T follicular helper cell (primary cell): ENCODE measurements around the gene LIPA.
"Not testable (repeated sequence)": the region's sequence is repeated elsewhere in the genome, so short reads cannot be mapped to it uniquely, and the experiment has no call there.

ENCODE experiments used
- DNase-seq: peaks from one replicate; pipeline ENCODE4 v3.0.0-alpha.2; 2020; ENCODE audit warnings: low read depth

Gene LIPA

DNA sequence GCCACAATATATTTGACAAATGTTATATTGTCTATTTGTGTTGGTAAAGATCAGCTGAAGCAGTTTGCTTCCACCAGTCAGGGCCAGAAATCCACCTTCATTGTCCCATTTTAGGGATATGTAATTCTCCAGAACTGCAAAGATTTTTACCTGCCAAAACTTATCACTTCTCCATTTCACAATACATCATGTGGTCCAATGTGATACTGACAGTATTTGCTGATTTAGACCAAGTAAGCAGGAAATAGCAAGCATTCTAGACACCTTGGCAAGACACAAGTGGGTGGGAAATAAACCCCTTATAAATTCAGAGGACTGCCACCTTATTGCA, 18.5 kb upstream of the LIPA start:
- no peak for DNase-seq

DNA sequence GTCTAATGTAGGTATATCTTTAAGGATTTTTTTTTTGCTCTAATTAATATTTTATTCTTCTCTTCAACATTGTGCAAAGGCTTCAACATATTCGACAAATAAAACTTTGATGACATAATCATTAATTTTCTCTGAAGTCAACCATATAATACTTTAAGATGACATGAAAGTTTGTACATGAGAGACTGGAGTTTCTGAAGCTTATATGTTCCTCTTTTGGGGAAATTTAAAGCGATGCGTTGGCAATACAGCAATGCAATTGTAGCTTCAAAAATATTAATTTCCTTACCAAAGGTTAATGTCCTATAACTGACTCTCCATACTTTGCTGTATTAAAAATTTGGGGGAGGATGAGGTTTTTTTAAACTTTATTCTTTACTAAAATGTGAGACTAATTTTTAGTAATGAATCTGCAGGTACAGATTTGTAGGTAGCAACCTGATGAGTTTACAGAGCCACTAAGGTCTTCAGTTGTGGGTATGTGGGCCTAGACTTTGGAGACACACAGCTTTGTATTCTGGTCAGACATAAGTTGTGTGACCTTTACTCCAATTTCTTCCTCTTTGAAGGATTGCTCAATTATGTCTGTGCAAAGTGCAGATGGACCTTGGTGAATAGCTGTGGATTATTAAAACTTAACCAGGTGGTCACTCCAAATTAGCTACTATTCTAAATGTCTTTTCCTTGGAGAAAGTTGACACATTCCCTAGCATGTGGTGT, 18.0 kb upstream of the LIPA start:
- DNase-seq, result no peak

GRCh38 chr10:89266721-89267453, 15.3 kb upstream of the LIPA start:
- DNase-seq, result no peak

GRCh38 chr10:89263531-89263930, 12.0 kb upstream of the LIPA start:
- DNase-seq, result no peak

DNA sequence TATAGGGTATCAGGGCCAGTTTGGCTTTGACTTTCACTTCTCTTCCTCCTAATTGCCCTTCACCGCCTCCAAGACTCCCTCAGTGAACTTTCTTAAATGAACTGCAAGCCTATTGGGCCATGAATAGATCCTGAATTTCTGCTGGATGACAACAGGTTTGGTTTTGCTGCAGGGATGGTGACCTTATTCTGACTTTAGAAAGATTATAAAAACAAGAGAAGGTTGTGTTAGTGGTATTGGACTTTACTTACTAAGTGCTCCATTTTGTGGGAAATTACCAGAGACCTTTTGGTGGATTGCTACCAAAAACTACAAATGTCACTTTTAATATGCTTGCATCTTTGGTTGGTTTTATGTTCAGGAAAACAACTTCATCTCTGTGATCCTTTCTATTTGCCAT, 11.5 kb upstream of the LIPA start:
- no peak for DNase-seq

DNA sequence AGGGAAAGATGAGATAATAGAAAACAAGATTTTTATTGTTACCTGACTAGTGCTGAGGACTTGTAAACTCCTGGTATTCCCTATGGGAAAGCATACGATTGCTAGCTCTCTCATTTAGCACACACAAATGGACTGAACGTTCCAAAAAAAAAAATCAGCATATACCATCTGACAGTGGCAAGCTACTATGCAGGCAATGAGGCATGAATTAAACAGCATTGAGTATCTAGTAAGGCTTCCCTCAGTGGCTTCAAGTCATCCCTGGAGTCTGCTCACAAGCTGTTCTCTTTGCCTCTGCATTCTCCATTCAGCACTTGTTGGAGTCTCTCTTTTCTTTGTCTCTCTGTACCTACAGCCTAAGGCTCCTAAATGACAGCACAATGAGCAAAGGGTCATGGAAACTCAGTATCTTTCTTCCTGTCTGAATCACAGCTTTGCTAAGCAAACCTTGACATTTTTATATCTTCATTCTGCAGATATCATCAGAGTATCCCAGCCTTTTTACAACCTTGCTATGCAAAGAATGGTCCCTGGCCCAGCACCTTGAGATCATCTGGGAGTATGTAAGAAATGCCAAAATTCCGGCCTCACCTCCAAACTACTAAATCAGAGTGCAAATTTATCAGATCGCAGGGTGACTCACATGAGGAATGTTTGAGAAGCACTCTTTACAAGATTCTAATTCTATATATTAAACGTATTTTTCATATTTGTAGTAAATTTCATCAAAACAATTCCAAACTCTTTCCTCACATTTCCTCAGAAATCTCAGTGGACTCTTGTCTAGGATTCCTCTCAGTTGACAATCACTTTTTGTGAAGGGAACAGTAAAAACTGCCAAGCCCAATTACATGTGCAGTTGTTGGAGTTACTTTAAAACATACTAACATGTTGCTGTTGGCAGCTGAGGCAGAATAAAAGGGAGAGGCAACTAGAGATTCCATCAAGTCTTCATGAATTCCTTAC, 10.8 kb upstream of the LIPA start:
- no peak for DNase-seq

DNA sequence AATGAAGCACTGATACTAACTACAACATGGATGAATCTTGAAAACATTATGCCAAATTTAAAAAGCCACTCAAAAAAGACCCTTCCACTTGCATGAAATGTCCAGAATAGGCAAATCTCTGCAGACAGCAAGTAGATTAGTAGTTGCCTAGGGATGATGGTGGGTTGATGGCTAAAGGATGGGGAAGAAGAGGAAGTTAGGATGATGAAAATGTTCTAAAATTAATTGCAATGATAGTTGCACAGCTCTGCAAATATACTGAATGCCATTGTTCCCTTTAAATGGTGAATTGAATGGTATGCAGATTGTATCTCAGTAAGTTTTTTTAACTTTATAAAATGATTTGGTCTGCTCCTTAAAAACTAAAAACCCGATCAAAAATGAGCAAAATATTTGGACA, 7.3 kb upstream of the LIPA start:
- no peak for DNase-seq

DNA sequence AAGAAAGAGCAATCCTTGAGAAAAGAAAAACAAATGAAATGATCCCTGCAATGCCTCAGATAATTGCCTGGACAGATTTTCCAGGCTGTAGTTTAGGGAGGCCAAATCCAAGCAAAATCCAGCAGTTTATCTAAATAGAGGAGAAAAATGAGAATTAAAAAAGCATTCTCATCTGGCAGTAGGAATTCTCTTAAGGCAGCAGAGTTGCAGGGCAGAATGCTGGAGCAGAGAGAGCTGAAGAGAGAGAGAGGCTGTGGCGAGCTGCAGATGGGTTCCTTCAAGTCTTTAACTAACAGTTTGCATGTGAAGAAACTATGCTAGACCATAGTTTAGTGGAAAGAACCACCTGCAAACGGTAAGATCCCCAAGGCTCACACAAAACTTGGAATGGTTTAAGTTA, 6.0 kb upstream of the LIPA start:
- no peak for DNase-seq

- no peak for DNase-seq
Observed at GRCh38 chr10:89256962-89257361, 5.4 kb upstream of the LIPA start.

- DNase-seq, result no peak
Observed at GRCh38 chr10:89256340-89256739, 4.8 kb upstream of the LIPA start.

GRCh38 chr10:89255793-89256192, 4.2 kb upstream of the LIPA start:
- no peak for DNase-seq

DNA sequence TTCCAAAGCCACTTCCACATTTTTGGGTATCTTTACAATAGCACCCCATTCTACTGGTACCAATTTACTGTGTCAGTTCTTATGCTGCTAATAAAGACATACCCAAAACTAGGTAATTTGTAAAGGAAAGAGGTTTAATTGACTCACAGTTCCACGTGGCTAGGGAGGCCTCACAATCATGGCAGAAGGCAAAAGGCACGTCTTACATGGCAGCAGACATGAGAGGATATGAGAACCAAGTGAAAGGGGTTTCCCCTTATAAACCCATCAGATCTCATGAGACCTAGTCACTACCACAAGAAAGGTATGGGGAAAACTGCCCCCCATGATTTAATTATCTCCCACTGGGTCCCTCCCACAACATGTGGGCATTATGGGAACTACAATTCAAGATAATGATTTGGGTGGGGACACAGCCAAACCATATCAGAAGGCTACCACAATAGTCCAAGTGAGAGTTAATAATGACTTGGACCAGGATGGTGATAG, 3.6 kb upstream of the LIPA start:
- DNase-seq, result not testable (repeated sequence)

GRCh38 chr10:89252225-89252585, 630 bp upstream of the LIPA start:
- DNase-seq, result no peak

DNA sequence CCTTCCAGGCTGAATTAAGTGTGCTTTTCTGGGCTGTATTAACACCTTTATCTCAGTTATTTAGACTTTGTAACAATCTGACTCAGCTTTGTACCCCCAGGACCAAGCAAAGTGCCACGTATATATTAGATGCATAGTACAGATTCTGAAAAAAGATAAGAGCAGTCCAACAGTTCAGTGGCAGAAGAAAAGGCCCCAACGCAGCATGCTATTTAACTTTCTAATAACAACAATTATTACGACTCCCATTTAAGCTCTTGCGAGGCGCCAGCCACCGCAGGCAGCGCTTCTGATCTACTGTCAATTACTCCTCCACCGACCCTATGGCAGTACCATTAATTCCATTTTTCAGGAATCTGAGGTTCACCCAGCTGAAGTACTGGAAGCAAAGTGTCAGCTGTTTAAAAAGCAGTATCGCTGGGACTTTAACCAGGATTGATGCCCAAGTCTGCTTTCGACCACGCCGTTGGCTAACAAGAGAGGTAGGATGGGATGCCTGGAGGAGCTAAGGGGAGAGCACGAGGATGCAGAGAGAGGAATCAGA, 638 bp downstream of the LIPA start:
- DNase-seq, result no peak

- no peak for DNase-seq
Observed at GRCh38 chr10:89248990-89249389, 2.6 kb downstream of the LIPA start.

- not testable (repeated sequence) for DNase-seq
Observed at GRCh38 chr10:89247623-89248022, 4.0 kb downstream of the LIPA start.

DNA sequence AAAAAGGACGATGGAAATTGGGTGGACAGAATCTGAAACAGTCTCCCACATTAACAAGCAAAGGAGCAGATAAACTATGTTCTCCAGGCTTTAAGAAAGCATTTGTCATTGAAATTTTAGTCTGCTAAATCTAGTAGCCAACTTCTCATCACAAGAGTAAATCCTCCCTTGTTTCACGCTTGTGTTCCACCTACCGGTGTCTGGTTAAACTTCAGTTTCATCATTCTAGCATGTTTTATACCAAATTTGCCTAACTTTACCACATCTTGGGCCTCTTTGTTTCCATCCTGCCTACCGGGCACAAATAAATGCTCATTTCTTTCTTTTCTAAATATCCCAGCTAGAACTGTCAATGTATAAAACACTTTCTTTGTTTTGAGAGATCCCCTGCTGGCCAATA, 5.8 kb downstream of the LIPA start:
- DNase-seq, result no peak

- no peak for DNase-seq
Observed at GRCh38 chr10:89242840-89243568, 8.6 kb downstream of the LIPA start.

- DNase-seq, result no peak
Observed at GRCh38 chr10:89242345-89242684, 9.3 kb downstream of the LIPA start.

GRCh38 chr10:89241486-89242344, 9.9 kb downstream of the LIPA start:
- DNase-seq, result no peak

DNA sequence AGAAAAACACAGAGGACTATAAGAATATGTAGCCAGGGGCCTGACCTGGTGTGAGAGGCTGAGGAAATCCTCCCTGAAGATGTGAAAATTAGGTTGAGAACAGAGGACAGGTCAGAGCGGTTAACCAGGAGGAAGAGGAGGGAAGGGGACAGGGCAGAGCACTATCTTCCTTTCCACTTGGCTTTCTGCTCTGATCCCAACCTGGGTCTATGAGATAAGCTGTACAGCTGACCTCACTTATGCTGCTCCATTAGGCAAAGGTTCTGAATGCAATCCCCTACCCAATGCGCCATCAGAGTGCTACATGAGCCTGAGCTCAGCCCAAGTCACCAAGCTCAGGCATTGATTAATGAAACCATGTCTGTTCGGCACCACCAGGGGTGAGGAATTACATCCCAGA, 10.5 kb downstream of the LIPA start:
- DNase-seq, result no peak
